ENCODE measurements around the gene GRAPL.
"Not testable (repeated sequence)": the region's sequence is repeated elsewhere in the genome, so short reads cannot be mapped to it uniquely, and the experiment has no call there.

DNA sequence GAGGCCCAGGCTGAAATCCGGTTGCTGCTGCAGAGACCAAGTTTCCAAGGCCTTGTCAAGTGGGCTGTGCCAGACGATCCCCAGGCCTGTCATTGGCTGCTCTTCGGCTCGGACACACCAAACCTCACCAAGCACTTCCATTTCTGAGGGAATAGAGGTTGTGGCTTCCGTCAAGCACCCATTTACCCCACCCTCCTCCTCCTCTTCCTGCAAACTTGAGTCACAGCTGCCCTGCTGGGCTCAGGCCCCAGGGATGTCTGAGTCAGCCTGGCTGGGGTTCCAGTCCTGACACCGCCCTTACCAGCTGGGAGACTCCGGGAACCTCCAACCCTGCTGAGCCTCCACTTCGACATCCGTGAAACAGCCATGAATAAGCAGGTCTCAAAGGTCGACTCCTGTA is 31.1 kb downstream of the GRAPL start:
- not testable (repeated sequence) for TF ChIP-seq SMAD3 (CRISPR knock-in tag; IDR thresholded peaks at IDR 0.05; ENCODE audit: borderline replicate concordance); SP1 (CRISPR knock-in tag; conservative IDR thresholded peaks at IDR 0.05); CTCF (IDR thresholded peaks at IDR 0.05); IRF1 (CRISPR knock-in tag; IDR thresholded peaks at IDR 0.05); ZNF423 (CRISPR knock-in tag; IDR thresholded peaks at IDR 0.05); ZNF263 (CRISPR knock-in tag; IDR thresholded peaks at IDR 0.05; ENCODE audit: low read depth); TP53 (CRISPR knock-in tag; IDR thresholded peaks at IDR 0.05); ESRRA (CRISPR knock-in tag; IDR thresholded peaks at IDR 0.05; ENCODE audit: borderline replicate concordance); ATF2 (CRISPR knock-in tag; IDR thresholded peaks at IDR 0.05; ENCODE audit: borderline replicate concordance, low read depth); JUN (CRISPR knock-in tag; IDR thresholded peaks at IDR 0.05); CREB1 (CRISPR knock-in tag; IDR thresholded peaks at IDR 0.05)

Measured in WTC11 (cell line).